H9 (cell line): ENCODE measurements around the gene ANGEL2. TPM values are rescaled to one million over a fixed set of nuclear protein-coding genes. Genes with fewer than 3 reads are reported as not detected.

Experiments
- DNase-seq: peaks from one replicate; pipeline ENCODE4 v3.0.0-alpha.2; 2017
- H2AFZ ChIP-seq: one replicate; pipeline ENCODE4 v1.6.1; 2013; ENCODE audit warnings: mild to moderate bottlenecking, low read length, control low read depth, moderate library complexity
- H2AK5ac ChIP-seq: 2 replicates; pipeline ENCODE4 v1.6.1; 2013; ENCODE audit warnings: low read length, control low read depth, mixed read lengths; ENCODE audit not compliant: insufficient read length
- H2BK120ac ChIP-seq: one replicate; pipeline ENCODE4 v1.6.1; 2013; ENCODE audit warnings: low read depth, mild to moderate bottlenecking, low read length, control low read depth, inconsistent platforms; ENCODE audit not compliant: poor library complexity, severe bottlenecking
- H2BK12ac ChIP-seq: 2 replicates; pipeline ENCODE4 v1.6.1; 2013; ENCODE audit warnings: low read length, control low read depth, mixed read lengths, low read depth; ENCODE audit not compliant: insufficient read length
- H2BK15ac ChIP-seq: 2 replicates; pipeline ENCODE4 v1.6.1; 2013; ENCODE audit warnings: low read depth, low read length, control low read depth
- H2BK20ac ChIP-seq: one replicate; pipeline ENCODE4 v1.6.1; 2013; ENCODE audit warnings: low read depth, mild to moderate bottlenecking, low read length, control low read depth, inconsistent platforms; ENCODE audit not compliant: poor library complexity, severe bottlenecking
- H2BK5ac ChIP-seq: 2 replicates; pipeline ENCODE4 v1.6.1; 2013; ENCODE audit warnings: low read length, control low read depth, mixed read lengths; ENCODE audit not compliant: insufficient read length
- H3K14ac ChIP-seq: 2 replicates; pipeline ENCODE4 v1.6.1; 2013; ENCODE audit warnings: low read length, control low read depth; ENCODE audit not compliant: insufficient read depth
- H3K18ac ChIP-seq: 2 replicates; pipeline ENCODE4 v1.6.1; 2013; ENCODE audit warnings: low read depth, mild to moderate bottlenecking, mixed read lengths, low read length, control low read depth; ENCODE audit not compliant: insufficient read length
- H3K23ac ChIP-seq: 2 replicates; pipeline ENCODE4 v1.6.1; 2013; ENCODE audit warnings: low read length, control low read depth, mixed read lengths, low read depth; ENCODE audit not compliant: insufficient read length
- H3K23me2 ChIP-seq: 2 replicates; pipeline ENCODE4 v1.6.1; 2013; ENCODE audit warnings: low read depth, mild to moderate bottlenecking, mixed read lengths, low read length, control low read depth; ENCODE audit not compliant: insufficient read length, poor library complexity, severe bottlenecking
- H3K27ac ChIP-seq: 2 replicates; pipeline ENCODE4 v1.5.1; 2013; ENCODE audit warnings: low read length, control low read depth, mixed read lengths, low read depth; ENCODE audit not compliant: insufficient read length
- H3K27me3 ChIP-seq: 2 replicates; pipeline ENCODE4 v1.6.1; 2013; ENCODE audit warnings: low read length, control low read depth, inconsistent platforms; ENCODE audit not compliant: insufficient read depth
- H3K4ac ChIP-seq: 2 replicates; pipeline ENCODE4 v1.6.1; 2013; ENCODE audit warnings: low read depth, mild to moderate bottlenecking, control low read depth, inconsistent platforms, low read length, moderate library complexity
- H3K4me1 ChIP-seq: 2 replicates; pipeline ENCODE4 v1.6.1; 2013; ENCODE audit warnings: low read length, control low read depth, inconsistent platforms; ENCODE audit not compliant: insufficient read depth
- H3K4me2 ChIP-seq: 2 replicates; pipeline ENCODE4 v1.6.1; 2013; ENCODE audit warnings: low read length, control low read depth, mixed read lengths; ENCODE audit not compliant: insufficient read length, insufficient read depth
- H3K56ac ChIP-seq: 2 replicates; pipeline ENCODE4 v1.6.1; 2013; ENCODE audit warnings: low read depth, mild to moderate bottlenecking, mixed read lengths, low read length, control low read depth; ENCODE audit not compliant: insufficient read length
- H3K79me1 ChIP-seq: 2 replicates; pipeline ENCODE4 v1.6.1; 2013; ENCODE audit warnings: low read depth, mild to moderate bottlenecking, moderate library complexity, low read length, control low read depth, inconsistent platforms; ENCODE audit not compliant: insufficient read depth, poor library complexity, severe bottlenecking
- H3K79me2 ChIP-seq: 2 replicates; pipeline ENCODE4 v1.6.1; 2013; ENCODE audit warnings: low read length, control low read depth, inconsistent platforms; ENCODE audit not compliant: insufficient read depth
- H3K9ac ChIP-seq: 2 replicates; pipeline ENCODE4 v1.6.1; 2013; ENCODE audit warnings: low read length, control low read depth, mixed read lengths; ENCODE audit not compliant: insufficient read length; ENCODE audit errors: extremely low read depth
- H3K9me3 ChIP-seq: one replicate; pipeline ENCODE4 v1.6.1; 2013; ENCODE audit warnings: low read depth, low read length, inconsistent platforms; ENCODE audit not compliant: control insufficient read depth
- H3T11ph ChIP-seq: one replicate; pipeline ENCODE4 v1.6.1; 2013; ENCODE audit warnings: mild to moderate bottlenecking, low read length, control low read depth, inconsistent platforms
- H4K20me1 ChIP-seq: one replicate; pipeline ENCODE4 v1.6.1; 2013; ENCODE audit not compliant: control insufficient read depth, insufficient read length, insufficient read depth
- H4K5ac ChIP-seq: 2 replicates; pipeline ENCODE4 v1.6.1; 2013; ENCODE audit warnings: low read depth, mild to moderate bottlenecking, mixed read lengths, low read length, control low read depth; ENCODE audit not compliant: insufficient read length
- H4K8ac ChIP-seq: replicated peaks from 2 replicates; pipeline ENCODE4 v1.6.1; 2013; ENCODE audit warnings: low read length, control low read depth, mixed read lengths, low read depth; ENCODE audit not compliant: insufficient read length
- H4K91ac ChIP-seq: 2 replicates; pipeline ENCODE4 v1.6.1; 2013; ENCODE audit warnings: low read depth, mild to moderate bottlenecking, moderate library complexity, mixed read lengths, low read length, control low read depth; ENCODE audit not compliant: insufficient read length
- H3K27ac Mint-ChIP-seq, 3 experiments: 2 replicates in 2 of 3; 3 replicates in 1 of 3; pipeline ENCODE4 v1.8.0; 2020 to 2021; ENCODE audit warnings: mixed read lengths in 3 of 3, mild to moderate bottlenecking in 1 of 3, moderate library complexity in 1 of 3
- H3K27me3 Mint-ChIP-seq: 2 replicates; pipeline ENCODE4 v1.8.0; 2021; ENCODE audit warnings: low read depth, mild to moderate bottlenecking, moderate library complexity, mixed read lengths
- H3K36me3 Mint-ChIP-seq, 3 experiments: 2 replicates in 2 of 3; 3 replicates in 1 of 3; pipeline ENCODE4 v1.8.0; 2020 to 2021; ENCODE audit warnings: low read depth in 3 of 3, mixed read lengths in 3 of 3; ENCODE audit not compliant: insufficient read depth in 1 of 3
- H3K4me1 Mint-ChIP-seq, 2 experiments: 2 replicates each; pipeline ENCODE4 v1.8.0; 2020; ENCODE audit warnings: mixed read lengths in 2 of 2
- H3K4me3 Mint-ChIP-seq, 2 experiments: 2 replicates in 1 of 2; 3 replicates in 1 of 2; pipeline ENCODE4 v1.8.0; 2020 to 2021; ENCODE audit warnings: mild to moderate bottlenecking in 2 of 2, mixed read lengths in 2 of 2, moderate library complexity in 1 of 2
- H3K9me3 Mint-ChIP-seq, 2 experiments: 2 replicates in 1 of 2; 3 replicates in 1 of 2; pipeline ENCODE4 v1.8.0; 2020; ENCODE audit warnings: mild to moderate bottlenecking in 2 of 2, mixed read lengths in 2 of 2, moderate library complexity in 1 of 2
- CTCF ChIP-seq: fragments of 200-600 bp; sonication (generic); conservative IDR thresholded peaks from 3 replicates; pipeline ENCODE4 v1.8.0; 2021; ENCODE audit warnings: antibody characterized with exemption, mild to moderate bottlenecking
- WGBS: extraction: QIAGEN DNeasy Blood & Tissue Kit; methylation state at CpG from one replicate; pipeline ENCODE4 v1.1.7; 2013; ENCODE audit warnings: missing lambda C conversion rate, low lambda C conversion rate, mixed read lengths; ENCODE audit not compliant: insufficient read length; ENCODE audit errors: extremely low coverage; 5-methylcytosine and 5-hydroxymethylcytosine counted together
- total RNA-seq: library from RNA; stranded (reverse); gene quantifications from 2 replicates; pipeline ENCODE4 v1.2.1, GENCODE V29; 2021

The ANGEL2 gene
- total RNA-seq, 1 experiment from 2014 or later: 47.8 TPM

DNA sequence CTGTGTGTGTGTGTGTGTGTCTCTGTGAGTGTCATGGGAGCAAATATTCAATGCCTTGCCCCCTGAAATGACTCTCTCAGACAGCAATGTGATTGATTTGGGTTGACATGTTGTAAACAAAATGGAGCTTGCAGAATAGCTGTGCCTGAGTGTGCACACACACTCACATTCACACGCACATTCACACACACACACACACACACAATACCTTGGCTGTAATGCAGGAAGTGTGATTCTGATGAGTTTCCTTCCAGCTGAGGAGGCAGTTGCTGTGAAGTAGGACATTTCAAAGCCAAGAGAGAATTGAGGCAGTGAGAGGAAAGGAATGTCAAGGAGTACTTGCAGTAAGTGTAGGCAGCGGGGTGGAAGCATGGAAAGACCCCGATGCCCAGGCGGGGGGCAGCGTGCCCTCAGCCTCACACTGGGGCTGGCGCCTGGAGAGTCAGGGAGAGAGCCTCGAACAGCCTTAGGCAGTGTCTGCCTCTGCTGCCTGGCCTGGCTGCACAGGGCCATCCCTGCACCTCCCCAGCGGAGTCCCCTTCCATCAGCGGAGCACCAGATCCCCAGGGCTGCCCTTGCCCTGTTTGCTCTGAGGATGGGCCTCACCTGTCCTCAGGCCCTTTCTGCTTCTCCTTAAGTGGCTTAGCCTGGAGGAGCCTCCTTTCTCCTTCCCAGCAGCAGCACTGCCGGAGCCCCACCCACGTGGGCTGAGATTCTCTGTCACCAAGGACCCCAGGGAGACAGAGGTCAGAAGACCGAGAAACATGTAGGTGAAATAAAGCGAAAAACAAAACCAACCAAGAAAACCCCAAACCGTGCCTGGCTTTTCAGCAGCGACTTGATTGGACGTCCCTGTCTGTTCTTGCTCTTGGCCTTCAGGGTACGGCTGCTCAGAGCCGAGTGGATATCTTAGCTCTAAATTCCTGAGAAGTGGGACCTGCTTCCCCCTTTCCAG lies 56.1 kb downstream of the ANGEL2 start:
- Histone ChIP-seq H4K20me1 (peaks cover 2% of the 10 kb centered on the region), H4K8ac (no peak overlapping the region), H3K27me3 (no peaks in the 10 kb centered on the region), H3T11ph (no peak overlapping the region), H3K4me2 (no peak overlapping the region), H3K27ac (no peak overlapping the region), H3K23ac (no peak overlapping the region), H3K9ac (no peak overlapping the region), H3K79me1 (no peaks in the 10 kb centered on the region), H4K5ac (no peak overlapping the region), H2BK5ac (no peak overlapping the region), H3K56ac (no peak overlapping the region), H3K4ac (no peak overlapping the region), H3K79me2 (no peaks in the 10 kb centered on the region; the same call in 1 of the 2 replicates), H3K14ac (no peak overlapping the region), H2BK20ac (no peak overlapping the region), H2BK15ac (no peak overlapping the region), H2AK5ac (no peak overlapping the region), H4K91ac (no peak overlapping the region), H2AFZ (no peak overlapping the region), H3K18ac (no peak overlapping the region), H3K4me1 (peaks cover 3% of the 10 kb centered on the region; the same call in 1 of the 2 replicates), H3K9me3 (no peaks in the 10 kb centered on the region), H3K23me2 (no peaks in the 10 kb centered on the region), H2BK120ac (no peak overlapping the region), H2BK12ac (no peak overlapping the region)
- no peak for DNase-seq
- Mint-ChIP-seq H3K9me3 (no peaks in the 10 kb centered on the region), H3K4me1 (peaks cover 23 to 39% of the 10 kb centered on the region in 2 experiments), H3K4me3 (no peak overlapping the region), H3K36me3 (peaks cover 78 to 96% (median 84%) of the 10 kb centered on the region in 3 experiments), H3K27ac (peak overlapping the region; percentile 6 to 80 (median 74); a peak in 6 of 7 replicates), H3K27me3 (no peaks in the 10 kb centered on the region)
- TF ChIP-seq CTCF: no peak
- WGBS: no CpG with 5 or more reads among the region's 18 CpGs
